ENCODE results near the gene TMED9.

TMED9 gene

DNA sequence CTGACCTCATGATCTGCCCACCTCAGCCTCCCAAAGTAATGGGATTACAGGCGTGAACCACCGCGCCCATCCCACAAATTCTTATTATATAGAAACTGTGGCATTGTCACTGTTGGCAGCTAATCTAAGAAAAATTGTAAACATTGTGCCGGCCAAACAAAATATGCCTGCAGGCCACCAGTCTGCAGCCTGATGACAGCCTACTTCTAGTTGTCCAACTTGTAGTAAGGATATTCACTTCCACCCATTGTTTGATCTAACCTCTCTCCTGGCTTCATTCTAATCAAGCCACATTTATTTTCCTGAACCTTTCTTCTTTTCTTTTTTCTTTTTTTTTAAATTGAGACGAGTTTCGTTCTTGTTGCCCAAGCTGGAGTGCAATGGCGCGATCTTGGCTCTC lies 13.7 kb upstream of the TMED9 start:
- DNase-seq (ENCODE audit: low spot score) = no peak

DNA sequence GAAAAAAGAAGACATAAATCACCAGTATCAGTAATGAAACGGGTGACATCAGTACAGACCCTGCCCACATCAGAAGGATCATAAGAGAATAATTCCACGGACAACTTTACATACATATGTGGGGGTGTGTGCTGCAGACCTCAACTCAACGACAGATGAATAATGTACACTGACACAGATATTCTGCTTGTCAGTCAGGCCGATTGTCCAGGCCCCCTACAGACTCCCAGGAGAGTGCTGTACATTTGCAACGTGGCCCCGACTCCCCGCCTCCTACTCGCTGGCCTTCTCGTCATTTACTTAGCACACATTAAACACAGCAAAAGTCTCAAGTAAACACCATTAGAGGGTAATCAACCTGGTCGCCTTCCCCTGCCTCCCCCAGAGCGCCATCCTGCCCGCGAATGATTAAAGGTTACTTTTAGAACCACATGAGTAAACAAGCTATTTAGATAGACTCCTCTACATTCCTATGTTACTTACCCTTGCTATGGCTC lies 3.5 kb upstream of the TMED9 start:
- no peak for DNase-seq (ENCODE audit: low spot score)

DNA sequence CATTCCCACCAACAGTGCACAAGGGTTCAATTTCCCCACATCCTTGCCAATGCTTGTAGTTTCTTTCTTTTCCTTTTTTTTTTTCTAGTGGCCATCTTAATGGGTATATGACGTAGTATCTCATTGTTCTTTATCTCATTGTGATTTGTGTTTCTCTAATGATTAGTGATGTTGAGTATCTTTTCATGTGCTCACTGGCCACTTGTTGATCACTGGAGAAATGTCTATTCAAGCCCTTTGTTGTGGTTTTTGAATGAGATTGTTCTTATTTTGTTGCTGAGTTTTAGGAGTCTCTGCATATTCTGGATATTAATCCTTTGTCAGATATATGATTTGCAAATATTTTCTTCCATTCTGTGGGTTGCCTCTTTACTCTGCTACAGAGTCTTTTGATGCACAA lies 1.6 kb upstream of the TMED9 start:
- no peak for DNase-seq (ENCODE audit: low spot score)

DNA sequence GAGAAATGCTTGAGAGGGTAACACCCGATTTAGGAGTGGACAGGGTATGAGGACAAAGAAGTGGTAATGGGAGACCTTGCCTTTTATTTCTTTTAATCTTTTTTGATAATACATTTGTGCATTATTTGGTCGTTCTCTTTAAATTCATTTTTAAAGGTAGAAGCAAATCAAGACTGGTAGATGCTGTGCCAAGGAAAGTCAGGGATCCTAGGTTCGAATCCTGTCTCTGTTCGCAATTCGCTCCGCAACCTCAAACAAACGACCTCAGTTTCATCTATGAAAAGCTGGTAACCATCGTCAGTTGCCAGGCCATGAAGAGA lies 353 bp upstream of the TMED9 start:
- no peak for DNase-seq (ENCODE audit: low spot score)

DNA sequence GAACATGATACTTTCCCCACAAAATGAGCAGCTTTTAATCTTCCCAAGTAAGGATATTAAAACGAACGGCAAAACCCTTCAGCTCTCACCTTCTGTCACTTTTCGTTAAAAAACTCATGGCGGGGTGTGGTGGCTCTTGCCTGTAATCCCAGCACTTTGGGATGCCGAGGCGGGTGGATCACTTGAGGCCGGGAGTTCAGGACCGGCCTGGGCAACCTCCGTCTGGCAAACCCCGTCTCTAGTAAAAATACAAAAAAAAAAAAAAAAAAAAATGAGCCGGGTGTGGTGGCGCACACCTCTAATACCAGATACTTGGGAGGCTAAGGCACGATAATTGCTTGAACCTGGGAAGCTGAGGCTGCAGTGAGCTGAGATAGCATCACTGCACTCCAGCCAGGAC lies 902 bp downstream of the TMED9 start:
- DNase-seq (ENCODE audit: low spot score) = no peak

DNA sequence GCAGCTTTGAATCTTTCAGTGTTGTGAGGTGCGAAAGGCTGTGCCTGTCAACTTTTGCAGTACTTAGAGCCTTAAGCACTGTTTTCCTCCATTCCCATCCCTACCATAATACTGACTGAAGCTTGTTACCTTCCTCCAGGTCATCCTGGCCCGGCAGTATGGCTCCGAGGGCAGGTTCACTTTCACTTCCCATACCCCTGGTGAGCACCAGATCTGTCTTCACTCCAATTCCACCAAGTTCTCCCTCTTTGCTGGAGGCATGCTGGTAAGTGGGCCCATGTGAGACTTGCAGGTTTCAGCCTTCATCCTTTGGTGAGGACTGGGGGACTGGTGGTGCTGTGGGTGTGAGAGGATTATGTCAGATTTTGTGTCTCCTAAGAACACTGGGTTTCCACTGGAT lies 1.5 kb downstream of the TMED9 start:
- no peak for DNase-seq (ENCODE audit: low spot score)

DNA sequence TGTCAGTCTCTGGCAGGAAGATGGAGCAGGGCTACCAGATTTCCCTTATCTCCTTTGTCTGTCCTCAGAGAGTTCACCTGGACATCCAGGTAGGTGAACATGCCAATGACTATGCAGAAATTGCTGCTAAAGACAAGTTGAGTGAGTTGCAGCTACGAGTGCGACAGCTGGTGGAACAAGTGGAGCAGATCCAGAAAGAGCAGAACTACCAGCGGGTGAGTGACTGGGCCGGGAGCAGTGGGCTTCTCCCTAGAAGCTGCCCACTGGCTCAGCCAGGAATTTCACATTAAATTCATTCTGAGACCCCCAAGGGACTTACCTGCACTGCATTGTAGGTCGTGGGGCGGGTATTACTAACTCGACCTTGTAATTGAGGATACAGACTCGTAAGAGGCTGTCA lies 2.1 kb downstream of the TMED9 start:
- no peak for DNase-seq (ENCODE audit: low spot score)

DNA sequence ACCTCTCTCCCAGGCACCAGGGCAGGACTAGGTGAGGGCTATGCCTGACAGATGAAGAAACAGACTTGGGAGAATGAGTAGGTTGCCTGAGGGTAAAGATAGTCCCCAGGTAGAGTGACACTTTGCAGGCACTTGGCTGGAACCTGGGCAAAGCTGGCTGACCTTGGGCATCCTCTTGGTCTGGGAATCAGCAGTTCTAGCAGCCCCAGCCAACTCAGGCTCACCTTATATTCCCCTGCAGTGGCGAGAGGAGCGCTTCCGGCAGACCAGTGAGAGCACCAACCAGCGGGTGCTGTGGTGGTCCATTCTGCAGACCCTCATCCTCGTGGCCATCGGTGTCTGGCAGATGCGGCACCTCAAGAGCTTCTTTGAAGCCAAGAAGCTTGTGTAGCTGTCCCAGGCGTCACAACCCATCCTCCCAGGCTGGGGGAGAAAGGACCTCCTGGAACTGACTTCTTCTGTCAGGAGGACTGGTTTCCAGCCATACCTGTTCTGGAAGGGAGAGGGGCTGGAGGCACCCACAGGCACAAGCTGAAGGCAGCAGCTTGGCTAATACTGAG lies 3.1 kb downstream of the TMED9 start:
- no peak for DNase-seq (ENCODE audit: low spot score)

DNA sequence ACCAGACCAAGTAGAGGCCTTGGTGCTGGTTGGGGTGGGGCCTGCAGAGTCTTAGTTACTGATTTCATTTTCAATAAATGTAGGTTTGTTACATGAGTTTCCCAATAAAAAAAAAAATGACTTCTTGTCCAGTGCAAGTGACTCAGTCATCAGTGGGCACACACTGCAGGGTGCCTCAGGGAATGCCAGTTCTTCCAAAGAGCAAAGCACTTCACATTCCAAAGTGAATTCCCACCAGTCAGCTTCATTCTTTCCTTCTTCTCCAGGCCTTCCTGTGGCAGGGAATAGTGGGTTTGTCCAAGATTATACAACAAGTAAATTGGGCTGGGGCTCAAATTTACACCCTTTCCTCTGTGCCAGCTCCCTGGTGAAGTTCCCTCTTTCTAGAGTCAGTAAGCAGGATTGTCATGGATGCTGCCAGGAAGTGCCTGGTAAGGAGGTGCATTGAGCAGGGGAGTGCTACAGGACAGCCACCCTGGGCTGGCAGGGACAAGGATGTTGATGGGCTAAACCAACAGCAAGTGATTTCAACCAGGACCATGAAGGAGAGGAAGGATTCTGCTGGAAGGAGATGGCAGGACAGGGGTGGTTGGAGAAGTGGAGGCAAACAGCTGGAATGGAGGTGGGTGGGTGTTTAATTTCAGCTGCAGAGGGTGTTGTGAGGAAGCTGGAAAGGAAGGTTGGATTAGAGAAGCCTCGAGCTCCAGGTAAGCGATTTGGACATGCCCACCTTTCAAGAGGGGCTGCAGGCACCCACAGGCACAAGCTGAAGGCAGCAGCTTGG lies 4.2 kb downstream of the TMED9 start:
- no peak for DNase-seq (ENCODE audit: low spot score)

DNA sequence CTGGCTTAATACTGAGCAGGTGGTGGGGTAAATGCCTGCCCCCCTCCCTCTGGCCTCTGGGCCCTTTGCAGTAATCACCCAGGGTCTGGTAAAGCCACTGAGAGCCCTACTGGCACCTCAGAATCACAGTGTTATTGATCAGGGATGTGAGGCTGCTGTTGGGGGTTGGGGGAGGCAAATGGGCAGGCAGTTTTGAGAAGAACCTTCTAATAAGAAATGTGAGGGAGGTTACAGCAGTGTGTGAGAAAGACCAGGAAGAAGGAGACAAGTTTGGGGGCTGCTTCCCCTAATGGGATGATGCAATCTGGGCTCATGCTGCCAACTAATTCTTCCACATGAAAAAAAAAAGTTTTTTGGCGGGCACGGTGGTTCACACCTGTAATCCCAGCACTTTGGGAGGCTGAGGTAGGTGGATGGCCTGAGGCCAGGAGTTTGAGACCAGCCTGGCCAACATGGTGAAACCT lies 4.8 kb downstream of the TMED9 start:
- no peak for DNase-seq (ENCODE audit: low spot score)

DNA sequence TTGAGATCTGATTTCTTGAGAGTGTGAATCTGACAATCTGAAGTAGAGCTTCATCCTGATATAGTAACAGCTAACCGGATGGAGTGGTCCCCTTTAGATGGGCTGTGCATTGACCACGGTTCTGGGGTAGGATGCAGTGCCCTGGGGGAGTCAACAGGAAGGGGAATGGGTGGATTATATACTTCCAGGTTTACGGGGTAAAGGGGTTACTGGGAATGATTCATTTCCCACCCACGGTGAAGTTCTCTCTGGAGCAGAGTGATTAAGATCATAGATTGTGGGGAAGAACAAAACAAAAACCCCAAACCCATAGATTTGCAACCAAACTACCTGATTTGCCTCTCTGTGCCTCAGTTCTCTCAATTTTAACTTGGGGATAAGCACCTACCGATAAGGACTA lies 6.5 kb downstream of the TMED9 start:
- DNase-seq (ENCODE audit: low spot score) = no peak

DNA sequence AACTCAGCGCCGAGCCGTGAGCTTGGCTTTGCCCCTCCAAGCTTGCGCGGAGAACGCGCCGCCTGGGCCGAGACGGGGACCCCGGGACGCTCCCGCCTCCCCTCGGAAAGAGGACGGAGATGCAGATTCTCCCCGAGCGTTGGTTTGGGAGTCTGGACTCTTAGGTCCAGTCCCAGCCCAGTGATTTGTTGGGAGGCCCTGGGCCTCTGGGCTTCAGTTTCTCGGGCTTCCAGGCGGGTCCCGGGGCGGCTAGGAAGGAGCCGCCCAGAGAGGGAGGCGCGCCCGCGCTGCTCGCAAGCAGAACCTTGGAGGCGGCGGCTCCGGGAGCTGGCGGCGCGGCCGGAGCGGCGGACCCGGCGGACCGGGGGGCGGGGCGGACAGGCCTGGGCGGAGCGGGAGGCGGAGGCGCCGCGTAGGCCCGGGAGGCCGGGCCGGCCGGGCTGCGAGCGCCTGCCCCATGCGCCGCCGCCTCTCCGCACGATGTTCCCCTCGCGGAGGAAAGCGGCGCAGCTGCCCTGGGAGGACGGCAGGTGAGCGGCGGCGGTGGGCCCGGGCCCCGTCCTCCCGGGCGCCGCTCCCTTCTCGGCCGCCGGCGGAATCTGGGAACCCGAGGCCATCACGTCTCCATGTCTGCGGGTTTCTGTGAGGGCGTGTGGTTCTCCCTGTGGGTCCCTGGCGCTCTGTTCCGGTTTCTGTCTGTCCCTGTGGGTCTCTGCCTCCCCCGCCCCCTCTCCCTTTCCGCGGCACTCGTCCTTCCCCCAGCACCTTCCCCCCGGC lies 7.9 kb downstream of the TMED9 start, which contains the start of gene B4GALT7:
B4GALT7 (plus strand) TSS at position 402 of the 777 bp plus-strand sequence; CDS start at position 481, 79 bp downstream.
- peak; percentile 49 for DNase-seq (ENCODE audit: low spot score)

DNA sequence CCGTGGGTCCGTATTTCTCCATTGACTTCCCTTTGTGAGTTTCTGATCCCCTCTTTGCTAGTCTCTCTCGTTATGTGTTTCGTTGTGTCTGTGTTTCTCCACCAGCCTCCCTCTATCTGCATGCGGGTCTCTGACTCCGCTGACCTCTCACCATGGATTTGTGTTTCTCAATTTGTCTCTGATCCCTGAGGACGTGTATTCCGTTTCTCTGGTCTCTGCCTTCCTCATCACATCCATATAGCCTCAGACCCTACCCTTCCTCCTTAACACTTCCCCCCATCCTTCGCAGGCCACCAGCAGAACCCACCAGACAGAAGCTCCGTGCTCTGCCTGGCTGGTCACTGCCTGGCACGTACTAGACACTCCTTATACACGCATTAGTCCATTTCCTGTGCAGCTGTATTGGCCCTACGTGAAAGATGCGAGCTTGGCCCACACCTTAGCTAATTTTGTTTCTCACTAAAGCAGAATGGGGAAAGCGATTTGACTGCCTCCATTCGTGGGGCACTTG lies 8.6 kb downstream of the TMED9 start:
- peak; percentile 47 for DNase-seq (ENCODE audit: low spot score)

DNA sequence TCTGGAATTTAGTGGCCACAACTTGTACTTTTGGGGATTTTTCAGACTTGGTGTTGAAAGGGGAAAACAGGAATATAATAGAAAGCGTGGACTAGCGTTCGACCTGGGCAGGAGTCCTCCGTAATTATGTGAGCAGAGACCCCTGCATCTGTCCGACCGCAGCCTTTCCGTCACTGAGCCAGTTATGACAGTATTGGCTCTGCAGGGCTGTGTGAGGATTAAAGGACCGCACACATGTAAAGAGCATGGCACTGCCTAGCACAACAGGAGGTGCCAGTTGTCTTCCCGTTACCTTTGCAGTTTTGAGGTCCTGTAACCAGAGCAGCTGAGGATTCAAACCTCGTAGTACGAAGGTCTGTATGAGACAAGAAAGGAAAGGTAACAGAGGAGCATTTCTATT lies 9.1 kb downstream of the TMED9 start:
- no peak for DNase-seq (ENCODE audit: low spot score)

DNA sequence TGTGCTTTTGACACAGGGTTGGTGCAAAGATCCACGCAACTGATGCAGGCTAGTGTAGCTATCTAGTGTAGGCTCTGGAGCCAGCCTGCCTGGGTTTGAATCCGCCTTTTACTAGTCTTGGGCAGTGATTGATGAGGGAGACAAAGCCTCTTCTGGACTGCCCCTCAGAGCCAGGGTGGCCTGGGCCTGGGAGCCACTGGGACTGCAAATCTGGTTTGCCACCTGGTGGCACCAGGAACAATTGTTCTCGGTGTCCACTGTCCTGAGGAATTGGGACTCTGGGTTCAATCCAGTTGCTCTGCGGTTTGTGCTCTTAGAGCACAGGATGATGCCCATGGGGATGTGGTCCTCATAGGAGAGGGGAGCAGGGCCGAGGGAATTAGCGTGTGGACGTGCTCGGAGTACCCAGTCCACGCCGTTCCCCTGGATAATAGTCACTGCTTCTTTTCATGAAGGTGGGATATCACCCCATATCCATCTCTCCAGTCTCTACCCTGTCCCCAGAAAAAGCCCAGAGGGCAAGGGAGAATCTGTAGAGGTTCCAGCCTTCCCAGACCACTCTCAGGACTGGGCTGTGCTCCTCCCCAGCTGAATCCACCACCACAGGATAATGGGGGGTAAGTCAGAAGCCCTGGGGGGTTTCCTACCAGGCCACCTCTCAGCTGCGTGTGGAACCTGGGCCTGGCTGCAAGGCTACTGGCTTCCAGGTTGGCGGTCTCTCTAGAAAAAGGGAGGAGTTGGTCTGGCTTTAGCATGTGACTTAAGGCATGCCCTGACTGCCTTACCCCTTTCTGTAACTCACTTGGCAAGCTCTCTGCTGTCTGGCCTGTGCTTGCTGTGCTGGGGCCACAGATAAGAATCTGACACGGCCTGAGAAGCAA lies 9.8 kb downstream of the TMED9 start:
- no peak for DNase-seq (ENCODE audit: low spot score)

DNA sequence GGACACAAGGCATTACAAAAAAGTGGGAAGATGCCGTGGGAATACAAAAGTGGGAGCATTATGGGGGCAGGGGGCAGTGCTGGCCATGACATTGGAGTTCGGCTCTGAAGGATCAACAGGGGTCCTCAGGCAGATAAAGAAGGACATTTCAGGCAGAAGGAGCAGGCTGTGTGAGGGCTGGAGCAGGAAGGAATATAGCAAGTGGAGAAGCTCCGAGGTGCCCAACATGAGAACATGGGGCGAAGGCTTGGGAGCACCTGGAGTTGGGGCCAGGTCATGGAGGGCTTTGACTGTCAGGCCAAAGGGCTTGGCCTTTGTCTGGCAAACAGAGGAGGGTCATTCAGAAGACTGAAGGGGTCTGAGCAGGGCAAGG lies 10.4 kb downstream of the TMED9 start:
- no peak for DNase-seq (ENCODE audit: low spot score)

DNA sequence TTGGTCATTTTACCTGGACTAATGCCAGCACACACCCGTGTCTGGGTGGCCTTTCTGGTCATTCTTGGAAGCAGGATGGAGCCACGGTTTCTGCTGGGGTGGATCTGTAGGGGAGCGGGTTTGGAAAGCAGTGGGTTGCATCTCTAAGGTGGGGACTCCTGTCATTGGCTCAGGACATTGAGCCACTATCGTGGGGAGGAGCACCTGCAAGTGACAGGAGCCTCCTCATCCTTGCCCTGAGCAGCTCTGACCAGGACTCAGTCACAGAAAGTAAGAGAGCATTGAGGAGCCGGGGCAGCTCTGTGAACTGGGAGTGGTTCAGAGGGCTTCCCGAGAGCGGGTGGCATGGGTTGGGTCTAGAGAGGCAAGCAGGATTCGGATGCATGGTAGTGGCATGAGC lies 11.6 kb downstream of the TMED9 start:
- no peak for DNase-seq (ENCODE audit: low spot score)

DNA sequence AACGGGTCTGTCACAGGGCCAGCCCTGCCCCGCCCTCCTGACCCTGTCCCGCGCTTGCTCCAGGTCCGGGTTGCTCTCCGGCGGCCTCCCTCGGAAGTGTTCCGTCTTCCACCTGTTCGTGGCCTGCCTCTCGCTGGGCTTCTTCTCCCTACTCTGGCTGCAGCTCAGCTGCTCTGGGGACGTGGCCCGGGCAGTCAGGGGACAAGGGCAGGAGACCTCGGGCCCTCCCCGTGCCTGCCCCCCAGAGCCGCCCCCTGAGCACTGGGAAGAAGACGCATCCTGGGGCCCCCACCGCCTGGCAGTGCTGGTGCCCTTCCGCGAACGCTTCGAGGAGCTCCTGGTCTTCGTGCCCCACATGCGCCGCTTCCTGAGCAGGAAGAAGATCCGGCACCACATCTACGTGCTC lies 12.1 kb downstream of the TMED9 start:
- no peak for DNase-seq (ENCODE audit: low spot score)

DNA sequence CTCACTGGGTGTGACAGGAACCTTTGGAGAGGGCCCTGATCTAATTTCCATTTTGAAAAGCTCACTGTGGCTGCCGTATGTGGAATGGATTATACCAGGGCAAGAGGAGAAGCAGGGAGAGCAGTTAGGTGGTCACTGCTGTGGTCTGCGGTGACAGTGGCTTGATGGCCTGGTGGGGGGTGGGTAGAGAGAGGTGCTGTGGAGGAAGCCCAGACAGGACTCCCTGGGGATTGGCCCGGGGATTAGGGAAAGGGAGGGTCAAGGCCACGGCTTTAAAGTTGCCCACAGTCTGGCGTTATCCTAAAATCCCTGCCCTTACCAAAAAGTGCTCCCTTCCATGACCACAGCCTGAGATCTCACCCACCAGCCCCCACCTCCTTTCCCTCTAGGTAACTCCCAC lies 12.7 kb downstream of the TMED9 start:
- DNase-seq (ENCODE audit: low spot score) = no peak

DNA sequence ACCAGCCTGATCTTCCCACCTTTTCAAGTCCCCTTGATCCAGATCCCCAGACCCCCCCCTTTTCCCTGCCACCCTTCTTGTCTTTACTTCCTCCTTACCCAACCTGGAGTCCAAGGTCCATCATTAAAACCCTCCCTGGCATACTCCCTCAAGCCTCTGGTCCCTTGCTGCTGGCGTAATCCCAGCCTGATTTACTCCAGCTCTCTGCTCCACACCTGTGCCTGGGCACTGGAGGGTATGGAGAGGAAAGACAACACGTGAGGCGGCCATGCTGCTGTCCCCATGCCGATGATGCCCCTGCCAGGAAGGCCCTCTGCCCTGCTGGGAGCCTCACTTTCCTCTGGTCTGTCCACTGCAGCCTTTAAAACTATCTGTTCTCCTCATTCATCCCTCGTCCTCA lies 13.1 kb downstream of the TMED9 start:
- DNase-seq (ENCODE audit: low spot score) = no peak

DNA sequence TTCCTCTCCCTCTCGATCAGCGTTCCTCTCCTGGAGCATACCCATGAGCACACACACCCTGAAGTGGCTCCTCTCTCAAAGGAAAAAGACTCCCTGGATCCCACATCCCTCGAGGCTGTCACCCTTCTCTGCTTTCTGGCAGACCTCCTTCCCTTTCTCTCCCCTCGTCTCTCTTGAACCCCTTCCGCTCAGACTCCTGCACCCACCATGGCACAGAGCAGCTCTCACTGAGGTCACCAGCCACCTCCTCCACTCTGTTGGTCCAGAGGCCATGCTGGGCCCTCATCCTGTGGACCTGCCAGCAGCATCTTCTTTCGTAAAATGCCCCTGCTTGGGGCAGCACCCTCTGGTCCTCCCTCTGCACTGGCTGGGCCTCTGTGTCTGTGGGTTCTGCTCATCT lies 13.7 kb downstream of the TMED9 start:
- DNase-seq (ENCODE audit: low spot score) = no peak
